ENCODE measurements around the gene RHAG. TPM values are rescaled to one million over a fixed set of nuclear protein-coding genes. Genes with fewer than 3 reads are reported as not detected.
"Not testable (repeated sequence)": the region's sequence is repeated elsewhere in the genome, so short reads cannot be mapped to it uniquely, and the experiment has no call there.

RHAG gene
- polyA plus RNA-seq, 3 donors, result not detected

DNA sequence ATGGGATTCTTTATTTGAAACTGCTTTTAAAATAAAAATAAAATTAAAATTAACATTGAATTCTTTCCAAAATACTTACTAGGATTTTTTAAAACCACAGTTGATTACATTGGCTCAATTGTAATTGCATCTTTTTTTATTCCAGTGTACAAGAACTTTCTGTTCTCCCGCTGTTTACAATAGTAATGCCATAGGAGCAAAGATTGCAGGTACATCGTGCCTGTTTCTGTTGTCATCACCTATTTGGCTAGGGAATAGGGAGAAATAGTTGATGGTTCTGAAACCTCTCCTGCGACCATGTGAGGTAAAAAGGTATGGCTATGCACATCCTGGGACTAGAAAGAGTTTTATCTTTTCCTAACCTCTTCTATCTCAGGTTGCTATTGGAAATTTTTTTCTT, 28.2 kb upstream of the RHAG start:
- H2AFZ ChIP-seq (ENCODE audit: insufficient read depth, low read depth, low read length, poor library complexity, severe bottlenecking), result no peak overlapping the region
- H3K36me3 Mint-ChIP-seq, result no peaks in the 10 kb centered on the region
- peaks cover 0 to 2% (median 0%) of the 10 kb centered on the region in 3 donors for H3K27me3 Mint-ChIP-seq (ENCODE audit: low read depth in 3 of 3)
- no peak overlapping the region for H3K9ac ChIP-seq (ENCODE audit: insufficient read depth, low read length, poor library complexity, severe bottlenecking)
- no peaks in the 10 kb centered on the region for H3K9me3 ChIP-seq (replicated peaks in 1 of 2; ENCODE audit: control insufficient read depth in 1 of 2, insufficient read depth in 1 of 2, low read length in 2 of 2)
- H3K4me3 Mint-ChIP-seq, result no peak overlapping the region
- H3K4me1 Mint-ChIP-seq, result peaks cover 5% of the 10 kb centered on the region
- no peak overlapping the region for H3K27ac ChIP-seq (ENCODE audit: low read depth in 1 of 2, low read length in 2 of 2)
- no peak for TF ChIP-seq CTCF (IDR thresholded peaks at IDR 0.05)
- WGBS (ENCODE audit: insufficient coverage), result no CpG with 5 or more reads among the region's 3 CpGs
- H3K79me2 ChIP-seq (ENCODE audit: insufficient read depth, low read length), result no peaks in the 10 kb centered on the region
- H3K27ac Mint-ChIP-seq, result no peak overlapping the region
- intact Hi-C loops (cut with micrococcal nuclease), result no loop called here
- H3K4me2 ChIP-seq (replicated peaks; ENCODE audit: extremely low read depth, low read length, poor library complexity, severe bottlenecking), result no peak overlapping the region
- DNase-seq, result no peak
- H3K36me3 ChIP-seq (replicated peaks in 1 of 2; ENCODE audit: control insufficient read depth in 1 of 2, insufficient read depth in 2 of 2, low read length in 2 of 2), result no peaks in the 10 kb centered on the region
- no peaks in the 10 kb centered on the region for H4K20me1 ChIP-seq (ENCODE audit: insufficient read depth, low read length)
- no peaks in the 10 kb centered on the region for H3K27me3 ChIP-seq (ENCODE audit: control insufficient read depth in 2 of 2, insufficient read depth in 2 of 2, low read length in 2 of 2)
- H3K9me3 Mint-ChIP-seq, result peaks cover 0 to 3% (median 0%) of the 10 kb centered on the region in 7 donors
- H3K4me3 ChIP-seq (replicated peaks in 1 of 3; ENCODE audit: low read depth in 2 of 3, low read length in 3 of 3), result no peak overlapping the region
- no peaks in the 10 kb centered on the region for H3K4me1 ChIP-seq (ENCODE audit: control insufficient read depth in 1 of 2, insufficient read depth in 2 of 2, low read length in 2 of 2)

GRCh38 chr6:49664054-49664453, 27.4 kb upstream of the RHAG start:
- H3K4me1 ChIP-seq (ENCODE audit: control insufficient read depth in 1 of 2, insufficient read depth in 2 of 2, low read length in 2 of 2); H2AFZ ChIP-seq (ENCODE audit: insufficient read depth, low read depth, low read length, poor library complexity, severe bottlenecking); H3K4me3 Mint-ChIP-seq; H3K79me2 ChIP-seq (ENCODE audit: insufficient read depth, low read length); H3K4me1 Mint-ChIP-seq; H3K27me3 ChIP-seq (ENCODE audit: control insufficient read depth in 2 of 2, insufficient read depth in 2 of 2, low read length in 2 of 2); intact Hi-C loops (cut with micrococcal nuclease); H3K36me3 ChIP-seq (replicated peaks in 1 of 2; ENCODE audit: control insufficient read depth in 1 of 2, insufficient read depth in 2 of 2, low read length in 2 of 2); H4K20me1 ChIP-seq (ENCODE audit: insufficient read depth, low read length); H3K4me3 ChIP-seq (replicated peaks in 1 of 3; ENCODE audit: low read depth in 2 of 3, low read length in 3 of 3); H3K27me3 Mint-ChIP-seq (ENCODE audit: low read depth in 3 of 3); H3K4me2 ChIP-seq (replicated peaks; ENCODE audit: extremely low read depth, low read length, poor library complexity, severe bottlenecking); H3K9me3 ChIP-seq (replicated peaks in 1 of 2; ENCODE audit: control insufficient read depth in 1 of 2, insufficient read depth in 1 of 2, low read length in 2 of 2); H3K9me3 Mint-ChIP-seq; H3K27ac Mint-ChIP-seq; DNase-seq; H3K36me3 Mint-ChIP-seq; H3K9ac ChIP-seq (ENCODE audit: insufficient read depth, low read length, poor library complexity, severe bottlenecking); H3K27ac ChIP-seq (ENCODE audit: low read depth in 1 of 2, low read length in 2 of 2): not testable (repeated sequence)
- no CpG with 5 or more reads among the region's 1 CpG for WGBS (ENCODE audit: insufficient coverage)
